NCI-H510A (cell line): ENCODE results near the gene CALD1.
A peak's percentile ranks its signal among the peaks of the same experiment; 100 is the strongest.
"Not testable (repeated sequence)": the region's sequence is repeated elsewhere in the genome, so short reads cannot be mapped to it uniquely, and the experiment has no call there.

ENCODE experiments used
- DNase-seq: peaks from one replicate; lab custom pipeline; 2025; lab: John Stamatoyannopoulos, UW

The CALD1 gene

GRCh38 chr7:134954197-134955082 is 175.0 kb downstream of the CALD1 start:
- no peak for DNase-seq

- no peak for DNase-seq
These were observed 177.6 kb downstream of the CALD1 start for GRCh38 chr7:134957005-134957404.

GRCh38 chr7:134959810-134960209 is 180.4 kb downstream of the CALD1 start:
- no peak for DNase-seq

- no peak for DNase-seq
These were observed 182.9 kb downstream of the CALD1 start for GRCh38 chr7:134962270-134962780.

- no peak for DNase-seq
These were observed 183.6 kb downstream of the CALD1 start for GRCh38 chr7:134963036-134963435.

GRCh38 chr7:134966691-134967090 is 187.3 kb downstream of the CALD1 start:
- no peak for DNase-seq

GRCh38 chr7:134968110-134968509 is 188.7 kb downstream of the CALD1 start:
- DNase-seq = no peak

- not testable (repeated sequence) for DNase-seq
These were observed 202.2 kb downstream of the CALD1 start for GRCh38 chr7:134981645-134982044.

GRCh38 chr7:134985894-134986362 is 206.5 kb downstream of the CALD1 start:
- no peak for DNase-seq

GRCh38 chr7:134986363-134987251 is 207.2 kb downstream of the CALD1 start, which contains the start of gene AGBL3:
Gene AGBL3 (plus strand): TSS chr7:134986508. CDS start chr7:134987934, 1,426 bp downstream.
- peak; percentile 80 for DNase-seq

GRCh38 chr7:134988161-134988560 is 208.7 kb downstream of the CALD1 start:
- no peak for DNase-seq

GRCh38 chr7:134991469-134992339 is 212.3 kb downstream of the CALD1 start:
- DNase-seq = no peak

- no peak for DNase-seq
These were observed 213.3 kb downstream of the CALD1 start for GRCh38 chr7:134992626-134993179.

- DNase-seq = no peak
These were observed 214.5 kb downstream of the CALD1 start for GRCh38 chr7:134993877-134994456.

GRCh38 chr7:134995239-134996096 is 216.0 kb downstream of the CALD1 start:
- DNase-seq = no peak

- DNase-seq = no peak
These were observed 216.7 kb downstream of the CALD1 start for GRCh38 chr7:134996097-134996550.

GRCh38 chr7:134997214-134997885 is 217.9 kb downstream of the CALD1 start:
- DNase-seq = no peak

- no peak for DNase-seq
These were observed 219.7 kb downstream of the CALD1 start for GRCh38 chr7:134999136-134999535.
